HepG2 (cell line): ENCODE measurements around the gene DPH2. TPM values are rescaled to one million over a fixed set of nuclear protein-coding genes. Genes with fewer than 3 reads are reported as not detected.
A peak's percentile ranks its signal among the peaks of the same experiment; 100 is the strongest.

Experiments
- ESRRA ChIP-seq: sonication (generic); formaldehyde crosslinking; IDR thresholded peaks from 2 replicates; pipeline ENCODE4 v1.5.1; 2020; ENCODE audit warnings: mild to moderate bottlenecking, low read depth, missing genetic modification reagents
- MED1 ChIP-seq: sonication (generic); formaldehyde crosslinking; IDR thresholded peaks from 2 replicates; pipeline ENCODE4 v1.4.0; 2020; ENCODE audit warnings: missing genetic modification reagents
- MEF2D ChIP-seq: sonication (generic); formaldehyde crosslinking; IDR thresholded peaks from 2 replicates; pipeline ENCODE4 v1.5.1; 2020; ENCODE audit warnings: mild to moderate bottlenecking, missing genetic modification reagents
- MXD4 ChIP-seq: IDR thresholded peaks from 2 replicates; pipeline ENCODE4 v1.6.1; 2016; ENCODE audit warnings: mild to moderate bottlenecking, missing biosample characterization, missing genetic modification reagents
- NPAS2 ChIP-seq: sonication (generic); formaldehyde crosslinking; IDR thresholded peaks from 2 replicates; pipeline ENCODE4 v1.8.0; 2022; ENCODE audit warnings: mild to moderate bottlenecking, missing genetic modification reagents, borderline replicate concordance
- POLR2A ChIP-seq, 2 experiments: IDR thresholded peaks; 2 replicates each; pipeline ENCODE4 v1.6.1; 2011; ENCODE audit warnings: low read depth in 2 of 2, low read length in 2 of 2, mild to moderate bottlenecking in 1 of 2, moderate library complexity in 1 of 2; ENCODE audit not compliant: insufficient read depth in 1 of 2
- RARA ChIP-seq: IDR thresholded peaks from 2 replicates; pipeline ENCODE4 v1.6.1; 2016; ENCODE audit warnings: missing genetic modification reagents, missing compliant biosample characterization
- RBFOX2 ChIP-seq: fragments of 200-400 bp; formaldehyde crosslinking; IDR thresholded peaks from 2 replicates; pipeline ENCODE4 v1.6.1; 2017; ENCODE audit warnings: low read depth, mild to moderate bottlenecking, low read length
- ZBTB1 ChIP-seq: sonication (generic); formaldehyde crosslinking; IDR thresholded peaks from 2 replicates; pipeline ENCODE4 v1.4.0; 2020; ENCODE audit warnings: missing genetic modification reagents, borderline replicate concordance
- ZNF343 ChIP-seq: sonication (generic); formaldehyde crosslinking; IDR thresholded peaks from 2 replicates; pipeline ENCODE4 v1.4.0; 2020; ENCODE audit warnings: mild to moderate bottlenecking, missing genetic modification reagents
- ZNF350 ChIP-seq: sonication (generic); formaldehyde crosslinking; IDR thresholded peaks from 2 replicates; pipeline ENCODE4 v1.4.0; 2020; ENCODE audit warnings: mild to moderate bottlenecking, low read depth, missing genetic modification reagents, borderline replicate concordance
- ZNF709 ChIP-seq: sonication (generic); formaldehyde crosslinking; IDR thresholded peaks from 2 replicates; pipeline ENCODE4 v1.5.0; 2020; ENCODE audit warnings: mild to moderate bottlenecking, missing genetic modification reagents
- polyA plus RNA-seq, 8 experiments: library from polyadenylated mRNA; depleted of rRNA in 3 of 8; stranded (reverse) in 7 of 8; unstranded in 1 of 8; fragments of >200 nt; fragmentation: Illumina TruSeq in 4 of 8; extraction: Trizol in 4 of 8; gene quantifications; 2 replicates each; pipeline versions ENCODE4 v1.2.1 to v1.2.3, GENCODE V29; 2011 to 2016; ENCODE audit warnings: low read depth in 4 of 8, missing spikeins in 1 of 8, mixed read lengths in 1 of 8; ENCODE audit not compliant: insufficient read depth in 1 of 8
- total RNA-seq, 5 experiments: library from RNA; depleted of rRNA; stranded (reverse); fragments of >200 nt; fragmentation: Illumina TruSeq; extraction: Trizol; gene quantifications; 2 replicates each; pipeline ENCODE4 v1.2.3, GENCODE V29; 2016; ENCODE audit warnings: low read depth in 1 of 5
- TF ChIP-seq, protein P1 (sequence below): sonication (generic); formaldehyde crosslinking; IDR thresholded peaks from 2 replicates; pipeline ENCODE4 v1.5.0; 2020; ENCODE audit warnings: mild to moderate bottlenecking, missing genetic modification reagents, borderline replicate concordance
- TF ChIP-seq, protein P2 (sequence below): sonication (generic); formaldehyde crosslinking; IDR thresholded peaks from 2 replicates; pipeline ENCODE4; 2020; ENCODE audit warnings: missing genetic modification reagents, mild to moderate bottlenecking, borderline replicate concordance
- TF ChIP-seq, protein P3 (sequence below): sonication (generic); formaldehyde crosslinking; IDR thresholded peaks from 2 replicates; pipeline ENCODE4 v1.5.0; 2020; ENCODE audit warnings: missing genetic modification reagents
- TF ChIP-seq, protein P4 (sequence below): sonication (generic); formaldehyde crosslinking; IDR thresholded peaks from 2 replicates; pipeline ENCODE4 v1.4.0; 2020; ENCODE audit warnings: missing genetic modification reagents
- TF ChIP-seq, protein P5 (sequence below): sonication (generic); formaldehyde crosslinking; IDR thresholded peaks from 2 replicates; pipeline ENCODE4 v1.8.1; 2022; ENCODE audit warnings: mild to moderate bottlenecking, missing genetic modification reagents

Gene DPH2
- total and polyA plus RNA-seq, 2 of the 13 experiments (the other 11 are each of a cell fraction or from before 2014, with no cell fraction given): 32.2 to 38.3 TPM

DNA sequence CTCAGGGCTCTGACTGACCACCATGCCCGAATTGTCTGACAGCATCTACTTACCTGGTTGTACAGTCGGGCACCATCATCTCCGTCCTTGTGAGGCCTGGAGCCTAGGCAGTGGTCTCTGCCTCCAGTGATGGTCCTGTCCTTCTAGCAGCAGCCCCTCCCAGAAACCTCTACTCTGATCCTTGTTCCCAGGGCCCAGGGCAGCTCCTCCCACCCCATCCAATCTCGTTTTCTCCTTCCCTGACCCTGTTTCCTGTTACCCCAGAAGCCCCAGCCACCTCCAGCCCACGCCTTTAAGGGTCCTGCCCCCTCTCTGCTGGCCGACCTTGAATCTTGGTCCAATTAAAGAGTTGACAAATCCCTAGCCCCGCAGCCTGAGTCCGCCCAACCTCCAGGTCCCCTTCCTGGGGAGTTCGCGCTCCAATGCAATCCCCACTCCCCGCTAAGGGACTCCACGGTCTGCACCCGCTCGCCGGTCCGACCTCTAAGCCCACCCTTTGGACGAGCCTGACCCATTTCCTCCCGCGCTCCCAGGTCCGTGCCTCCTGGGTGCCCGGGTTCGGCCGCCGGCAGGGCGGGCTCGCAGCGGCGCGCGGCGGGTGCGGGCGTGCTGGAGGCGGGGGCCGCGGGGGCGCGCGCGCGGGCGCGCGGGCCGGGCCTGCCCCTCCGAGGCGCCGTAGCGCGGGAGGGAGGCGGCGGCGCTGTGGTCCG lies 8.9 kb downstream of the DPH2 start, which contains the start of gene B4GALT2 (continued):
- TF ChIP-seq, protein P1, sequence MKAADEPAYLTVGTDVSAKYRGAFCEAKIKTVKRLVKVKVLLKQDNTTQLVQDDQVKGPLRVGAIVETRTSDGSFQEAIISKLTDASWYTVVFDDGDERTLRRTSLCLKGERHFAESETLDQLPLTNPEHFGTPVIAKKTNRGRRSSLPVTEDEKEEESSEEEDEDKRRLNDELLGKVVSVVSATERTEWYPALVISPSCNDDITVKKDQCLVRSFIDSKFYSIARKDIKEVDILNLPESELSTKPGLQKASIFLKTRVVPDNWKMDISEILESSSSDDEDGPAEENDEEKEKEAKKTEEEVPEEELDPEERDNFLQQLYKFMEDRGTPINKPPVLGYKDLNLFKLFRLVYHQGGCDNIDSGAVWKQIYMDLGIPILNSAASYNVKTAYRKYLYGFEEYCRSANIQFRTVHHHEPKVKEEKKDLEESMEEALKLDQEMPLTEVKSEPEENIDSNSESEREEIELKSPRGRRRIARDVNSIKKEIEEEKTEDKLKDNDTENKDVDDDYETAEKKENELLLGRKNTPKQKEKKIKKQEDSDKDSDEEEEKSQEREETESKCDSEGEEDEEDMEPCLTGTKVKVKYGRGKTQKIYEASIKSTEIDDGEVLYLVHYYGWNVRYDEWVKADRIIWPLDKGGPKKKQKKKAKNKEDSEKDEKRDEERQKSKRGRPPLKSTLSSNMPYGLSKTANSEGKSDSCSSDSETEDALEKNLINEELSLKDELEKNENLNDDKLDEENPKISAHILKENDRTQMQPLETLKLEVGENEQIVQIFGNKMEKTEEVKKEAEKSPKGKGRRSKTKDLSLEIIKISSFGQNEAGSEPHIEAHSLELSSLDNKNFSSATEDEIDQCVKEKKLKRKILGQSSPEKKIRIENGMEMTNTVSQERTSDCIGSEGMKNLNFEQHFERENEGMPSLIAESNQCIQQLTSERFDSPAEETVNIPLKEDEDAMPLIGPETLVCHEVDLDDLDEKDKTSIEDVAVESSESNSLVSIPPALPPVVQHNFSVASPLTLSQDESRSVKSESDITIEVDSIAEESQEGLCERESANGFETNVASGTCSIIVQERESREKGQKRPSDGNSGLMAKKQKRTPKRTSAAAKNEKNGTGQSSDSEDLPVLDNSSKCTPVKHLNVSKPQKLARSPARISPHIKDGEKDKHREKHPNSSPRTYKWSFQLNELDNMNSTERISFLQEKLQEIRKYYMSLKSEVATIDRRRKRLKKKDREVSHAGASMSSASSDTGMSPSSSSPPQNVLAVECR (CRISPR knock-in tag): peak; percentile 40
- peak; percentile 32; the same call in 1 of the 2 replicates for TF ChIP-seq ESRRA (CRISPR knock-in tag)
- TF ChIP-seq, protein P2, sequence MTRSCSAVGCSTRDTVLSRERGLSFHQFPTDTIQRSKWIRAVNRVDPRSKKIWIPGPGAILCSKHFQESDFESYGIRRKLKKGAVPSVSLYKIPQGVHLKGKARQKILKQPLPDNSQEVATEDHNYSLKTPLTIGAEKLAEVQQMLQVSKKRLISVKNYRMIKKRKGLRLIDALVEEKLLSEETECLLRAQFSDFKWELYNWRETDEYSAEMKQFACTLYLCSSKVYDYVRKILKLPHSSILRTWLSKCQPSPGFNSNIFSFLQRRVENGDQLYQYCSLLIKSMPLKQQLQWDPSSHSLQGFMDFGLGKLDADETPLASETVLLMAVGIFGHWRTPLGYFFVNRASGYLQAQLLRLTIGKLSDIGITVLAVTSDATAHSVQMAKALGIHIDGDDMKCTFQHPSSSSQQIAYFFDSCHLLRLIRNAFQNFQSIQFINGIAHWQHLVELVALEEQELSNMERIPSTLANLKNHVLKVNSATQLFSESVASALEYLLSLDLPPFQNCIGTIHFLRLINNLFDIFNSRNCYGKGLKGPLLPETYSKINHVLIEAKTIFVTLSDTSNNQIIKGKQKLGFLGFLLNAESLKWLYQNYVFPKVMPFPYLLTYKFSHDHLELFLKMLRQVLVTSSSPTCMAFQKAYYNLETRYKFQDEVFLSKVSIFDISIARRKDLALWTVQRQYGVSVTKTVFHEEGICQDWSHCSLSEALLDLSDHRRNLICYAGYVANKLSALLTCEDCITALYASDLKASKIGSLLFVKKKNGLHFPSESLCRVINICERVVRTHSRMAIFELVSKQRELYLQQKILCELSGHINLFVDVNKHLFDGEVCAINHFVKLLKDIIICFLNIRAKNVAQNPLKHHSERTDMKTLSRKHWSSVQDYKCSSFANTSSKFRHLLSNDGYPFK (CRISPR knock-in tag): 0 out of 2 replicates have a peak, but pooled peaks have one; percentile 38
- TF ChIP-seq ZNF709 (CRISPR knock-in tag): 0 out of 2 replicates have a peak, but pooled peaks have one; percentile 10
- TF ChIP-seq POLR2A (IDR thresholded peaks at IDR 0.05; ENCODE audit: insufficient read depth in 1 of 2, low read depth in 2 of 2, low read length in 2 of 2): peak in 1 of 2 experiments; percentile 69; a peak in 1 of 4 replicates
- TF ChIP-seq ZNF343 (CRISPR knock-in tag): 0 out of 2 replicates have a peak, but pooled peaks have one; percentile 40
- TF ChIP-seq NPAS2 (CRISPR knock-in tag): 0 out of 2 replicates have a peak, but pooled peaks have one; percentile 73
- no peak for TF ChIP-seq MXD4 (CRISPR knock-in tag)
- no peak; the same call in 1 of the 2 replicates for TF ChIP-seq MED1
- TF ChIP-seq RBFOX2: peak; percentile 50; the same call in 1 of the 2 replicates
- 0 out of 2 replicates have a peak, but pooled peaks have one; percentile 7 for TF ChIP-seq RARA (CRISPR knock-in tag)
- TF ChIP-seq, protein P3, sequence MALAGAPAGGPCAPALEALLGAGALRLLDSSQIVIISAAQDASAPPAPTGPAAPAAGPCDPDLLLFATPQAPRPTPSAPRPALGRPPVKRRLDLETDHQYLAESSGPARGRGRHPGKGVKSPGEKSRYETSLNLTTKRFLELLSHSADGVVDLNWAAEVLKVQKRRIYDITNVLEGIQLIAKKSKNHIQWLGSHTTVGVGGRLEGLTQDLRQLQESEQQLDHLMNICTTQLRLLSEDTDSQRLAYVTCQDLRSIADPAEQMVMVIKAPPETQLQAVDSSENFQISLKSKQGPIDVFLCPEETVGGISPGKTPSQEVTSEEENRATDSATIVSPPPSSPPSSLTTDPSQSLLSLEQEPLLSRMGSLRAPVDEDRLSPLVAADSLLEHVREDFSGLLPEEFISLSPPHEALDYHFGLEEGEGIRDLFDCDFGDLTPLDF (CRISPR knock-in tag): 0 out of 2 replicates have a peak, but pooled peaks have one; percentile 24
- no peak for TF ChIP-seq ZBTB1 (CRISPR knock-in tag)
- TF ChIP-seq MEF2D (CRISPR knock-in tag): peak; percentile 36; the same call in 1 of the 2 replicates
- no peak for TF ChIP-seq ZNF350
- TF ChIP-seq, protein P4, sequence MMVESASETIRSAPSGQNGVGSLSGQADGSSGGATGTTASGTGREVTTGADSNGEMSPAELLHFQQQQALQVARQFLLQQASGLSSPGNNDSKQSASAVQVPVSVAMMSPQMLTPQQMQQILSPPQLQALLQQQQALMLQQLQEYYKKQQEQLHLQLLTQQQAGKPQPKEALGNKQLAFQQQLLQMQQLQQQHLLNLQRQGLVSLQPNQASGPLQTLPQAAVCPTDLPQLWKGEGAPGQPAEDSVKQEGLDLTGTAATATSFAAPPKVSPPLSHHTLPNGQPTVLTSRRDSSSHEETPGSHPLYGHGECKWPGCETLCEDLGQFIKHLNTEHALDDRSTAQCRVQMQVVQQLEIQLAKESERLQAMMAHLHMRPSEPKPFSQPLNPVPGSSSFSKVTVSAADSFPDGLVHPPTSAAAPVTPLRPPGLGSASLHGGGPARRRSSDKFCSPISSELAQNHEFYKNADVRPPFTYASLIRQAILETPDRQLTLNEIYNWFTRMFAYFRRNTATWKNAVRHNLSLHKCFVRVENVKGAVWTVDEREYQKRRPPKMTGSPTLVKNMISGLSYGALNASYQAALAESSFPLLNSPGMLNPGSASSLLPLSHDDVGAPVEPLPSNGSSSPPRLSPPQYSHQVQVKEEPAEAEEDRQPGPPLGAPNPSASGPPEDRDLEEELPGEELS (CRISPR knock-in tag): 0 out of 2 replicates have a peak, but pooled peaks have one; percentile 24
- TF ChIP-seq, protein P5, sequence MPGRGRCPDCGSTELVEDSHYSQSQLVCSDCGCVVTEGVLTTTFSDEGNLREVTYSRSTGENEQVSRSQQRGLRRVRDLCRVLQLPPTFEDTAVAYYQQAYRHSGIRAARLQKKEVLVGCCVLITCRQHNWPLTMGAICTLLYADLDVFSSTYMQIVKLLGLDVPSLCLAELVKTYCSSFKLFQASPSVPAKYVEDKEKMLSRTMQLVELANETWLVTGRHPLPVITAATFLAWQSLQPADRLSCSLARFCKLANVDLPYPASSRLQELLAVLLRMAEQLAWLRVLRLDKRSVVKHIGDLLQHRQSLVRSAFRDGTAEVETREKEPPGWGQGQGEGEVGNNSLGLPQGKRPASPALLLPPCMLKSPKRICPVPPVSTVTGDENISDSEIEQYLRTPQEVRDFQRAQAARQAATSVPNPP (CRISPR knock-in tag): 0 out of 2 replicates have a peak, but pooled peaks have one; percentile 17
